ENCODE measurements around the gene LSM5.
"Not testable (repeated sequence)": the region's sequence is repeated elsewhere in the genome, so short reads cannot be mapped to it uniquely, and the experiment has no call there.

LSM5 gene

DNA sequence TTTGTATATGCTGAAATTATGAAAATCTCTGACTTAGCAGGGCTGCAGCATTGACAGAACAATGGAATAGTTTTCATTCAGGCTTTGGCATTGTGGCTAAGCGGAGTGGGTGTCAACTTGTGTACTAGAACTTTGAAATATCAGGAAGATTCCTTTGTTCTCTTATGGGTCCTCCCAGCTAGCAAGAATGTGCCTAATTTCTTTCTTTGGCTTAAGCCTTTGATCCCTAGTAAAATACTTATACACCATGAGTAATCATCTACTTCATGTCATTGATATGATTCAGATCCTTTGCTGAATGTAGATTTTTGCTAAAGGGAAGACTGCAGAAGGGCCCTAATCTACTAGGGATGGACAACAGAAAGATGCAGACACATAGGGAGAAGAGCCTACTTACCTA, 11.3 kb upstream of the LSM5 start:
- no peak for DNase-seq

GRCh38 chr7:32500922-32501341, 10.8 kb upstream of the LSM5 start:
- no peak for DNase-seq

DNA sequence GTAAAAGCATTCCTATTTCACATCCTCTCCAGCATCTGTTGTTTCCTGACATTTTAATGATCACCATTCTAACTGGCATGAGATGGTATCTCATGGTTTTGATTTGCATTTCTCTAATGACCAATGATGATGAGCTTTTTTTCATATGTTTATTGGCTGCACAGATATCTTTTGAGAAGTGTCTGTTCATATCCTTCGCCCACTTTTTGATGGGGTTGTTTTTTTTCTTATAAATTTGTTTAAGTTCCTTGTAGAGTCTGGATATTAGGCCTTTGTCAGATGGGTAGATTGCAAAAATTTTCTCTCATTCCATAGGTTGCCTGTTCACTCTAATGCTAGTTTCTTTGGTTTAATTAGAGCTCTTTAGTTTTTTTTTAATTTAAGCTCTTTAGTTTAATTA, 10.0 kb upstream of the LSM5 start:
- not testable (repeated sequence) for DNase-seq

DNA sequence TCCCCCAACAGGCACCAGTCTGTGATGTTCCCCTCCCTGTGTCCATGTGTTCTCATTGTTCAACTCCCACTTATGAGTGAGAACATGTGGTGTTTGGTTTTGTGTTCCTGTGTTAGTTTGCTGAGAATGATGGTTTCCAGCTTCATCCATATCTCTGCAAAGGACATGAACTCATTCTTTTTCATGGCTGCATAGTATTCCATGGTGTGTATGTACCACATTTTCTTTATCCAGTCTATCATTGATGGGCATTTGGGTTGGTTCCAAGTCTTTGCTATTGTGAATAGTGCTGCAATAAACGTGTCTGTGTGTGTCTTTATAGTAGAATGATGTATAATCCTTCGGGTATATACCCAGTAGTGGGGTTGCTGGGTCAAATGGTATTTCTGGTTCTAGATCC, 9.6 kb upstream of the LSM5 start:
- DNase-seq: not testable (repeated sequence)

DNA sequence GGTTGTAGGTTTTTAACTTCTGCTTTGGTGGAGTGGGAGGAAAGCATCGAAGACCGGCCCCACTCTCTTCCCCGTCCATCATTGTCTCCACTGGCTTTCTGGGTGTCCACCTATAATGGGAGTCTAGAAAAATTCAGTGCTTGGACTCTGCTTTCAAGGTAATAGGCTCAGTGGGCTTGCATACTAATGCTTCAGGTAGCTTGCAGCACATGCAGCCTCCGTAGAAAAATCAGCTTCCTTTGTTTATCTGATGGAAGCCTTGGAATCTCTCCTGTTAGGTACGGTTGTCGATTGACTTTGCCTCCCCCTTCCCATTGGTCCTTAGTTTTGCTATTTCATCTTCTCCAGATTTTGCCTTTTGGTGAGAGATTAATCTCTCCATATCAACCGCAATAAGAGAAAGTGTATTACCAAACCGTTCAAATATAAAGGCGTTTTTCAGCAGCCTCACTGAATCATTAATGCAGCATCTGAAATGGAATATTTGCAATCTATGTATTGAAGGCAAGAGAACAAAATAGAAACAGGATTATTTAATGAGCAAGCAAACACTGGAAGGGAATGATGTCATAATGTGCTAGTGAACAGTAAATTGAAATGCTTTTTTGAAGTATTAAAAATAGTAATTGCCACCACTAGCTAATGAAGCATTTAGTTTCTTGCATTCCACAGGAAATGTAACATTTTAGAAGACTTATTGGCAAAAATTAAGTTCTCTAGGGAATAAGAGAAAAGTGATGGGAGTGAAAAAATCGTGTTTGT, 6.1 kb upstream of the LSM5 start:
- DNase-seq: no peak

- peak; percentile 94 for DNase-seq
Measured at GRCh38 chr7:32495298-32496051, 5.3 kb upstream of the LSM5 start, which contains the start of gene AVL9. TSS of gene AVL9 (plus strand) at chr7:32495489. CDS start at chr7:32495710, 221 bp downstream.

GRCh38 chr7:32494946-32495297, 4.7 kb upstream of the LSM5 start:
- DNase-seq: no peak

GRCh38 chr7:32489788-32490126, 423 bp downstream of the LSM5 start:
- DNase-seq: no peak

- no peak for DNase-seq
Measured at GRCh38 chr7:32481921-32482320, 8.3 kb downstream of the LSM5 start.

GRCh38 chr7:32481176-32481575, 9.0 kb downstream of the LSM5 start:
- no peak for DNase-seq

- DNase-seq: peak; percentile 35
Measured at GRCh38 chr7:32479574-32480200, 10.5 kb downstream of the LSM5 start.

- DNase-seq: no peak
Measured at GRCh38 chr7:32477649-32477980, 12.6 kb downstream of the LSM5 start.

- DNase-seq: no peak
Measured at GRCh38 chr7:32476816-32477648, 13.1 kb downstream of the LSM5 start.

DNA sequence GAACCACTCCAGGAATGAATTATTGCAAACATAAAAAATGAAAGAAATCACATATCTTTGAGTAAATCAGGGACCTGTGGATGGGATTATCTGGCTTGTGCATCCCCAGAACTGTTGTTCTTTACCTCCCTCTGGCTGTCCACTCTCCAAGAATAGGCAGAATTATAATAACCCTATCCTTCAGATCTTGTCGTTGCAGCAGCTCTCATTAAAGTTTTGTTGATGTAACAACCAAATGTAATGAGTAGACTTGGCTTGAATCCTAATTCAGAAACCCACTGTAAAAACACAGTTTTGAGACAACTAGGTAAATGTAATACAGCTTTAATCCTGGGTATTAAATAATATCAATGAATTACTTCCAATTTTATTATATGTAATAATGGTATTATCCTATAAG, 16.2 kb downstream of the LSM5 start:
- no peak for DNase-seq

DNA sequence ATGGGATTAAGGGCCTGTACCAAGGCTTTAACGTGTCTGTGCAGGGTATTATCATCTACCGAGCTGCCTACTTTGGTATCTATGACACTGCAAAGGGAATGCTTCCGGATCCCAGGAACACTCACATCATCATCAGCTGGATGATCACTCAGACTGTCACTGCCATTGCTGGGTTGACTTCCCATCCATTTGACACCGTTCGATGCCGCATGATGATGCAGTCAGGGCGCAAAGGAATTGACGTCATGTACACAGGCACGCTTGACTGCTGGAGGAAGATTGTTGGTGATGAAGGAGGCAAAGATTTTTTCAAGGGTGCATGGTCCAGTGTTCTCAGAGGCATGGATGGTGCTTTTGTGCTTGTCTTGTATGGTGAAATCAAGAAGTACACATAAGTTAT, 18.2 kb downstream of the LSM5 start:
- DNase-seq: no peak

- no peak for DNase-seq
Measured at GRCh38 chr7:32470871-32471270, 19.3 kb downstream of the LSM5 start.

DNA sequence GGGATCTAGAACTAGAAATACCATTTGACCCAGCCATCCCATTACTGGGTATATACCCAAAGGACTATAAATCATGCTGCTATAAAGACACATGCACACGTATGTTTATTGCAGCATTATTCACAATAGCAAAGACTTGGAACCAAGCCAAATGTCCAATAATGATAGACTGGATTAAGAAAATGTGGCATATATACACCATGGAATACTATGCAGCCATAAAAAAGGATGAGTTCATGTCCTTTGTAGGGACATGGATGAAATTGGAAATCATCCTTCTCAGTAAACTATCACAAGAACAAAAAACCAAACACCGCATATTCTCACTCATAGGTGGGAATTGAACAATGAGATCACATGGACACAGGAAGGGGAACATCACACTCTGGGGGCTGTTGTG, 20.2 kb downstream of the LSM5 start:
- DNase-seq: not testable (repeated sequence)

GRCh38 chr7:32464641-32465416, 25.4 kb downstream of the LSM5 start:
- not testable (repeated sequence) for DNase-seq

DNA sequence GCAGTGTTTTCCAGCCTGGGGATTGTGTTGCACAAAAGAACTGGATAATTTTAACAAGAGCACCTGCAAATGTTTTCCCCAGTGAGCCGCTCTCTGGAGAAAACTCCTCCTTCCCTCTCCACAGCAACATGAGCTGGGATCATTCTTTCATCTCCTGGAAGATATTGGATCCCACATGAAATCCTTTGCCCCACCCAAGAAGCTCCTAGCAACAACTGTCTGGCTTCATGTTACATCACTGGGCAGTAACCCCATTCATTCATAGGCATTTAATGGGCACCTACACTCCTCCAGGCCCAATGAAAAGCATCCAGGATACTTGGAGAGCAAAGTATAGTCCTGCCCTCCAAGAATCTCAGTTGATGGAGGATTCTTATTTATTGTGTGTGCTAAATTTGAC, 27.2 kb downstream of the LSM5 start:
- DNase-seq: no peak

DNA sequence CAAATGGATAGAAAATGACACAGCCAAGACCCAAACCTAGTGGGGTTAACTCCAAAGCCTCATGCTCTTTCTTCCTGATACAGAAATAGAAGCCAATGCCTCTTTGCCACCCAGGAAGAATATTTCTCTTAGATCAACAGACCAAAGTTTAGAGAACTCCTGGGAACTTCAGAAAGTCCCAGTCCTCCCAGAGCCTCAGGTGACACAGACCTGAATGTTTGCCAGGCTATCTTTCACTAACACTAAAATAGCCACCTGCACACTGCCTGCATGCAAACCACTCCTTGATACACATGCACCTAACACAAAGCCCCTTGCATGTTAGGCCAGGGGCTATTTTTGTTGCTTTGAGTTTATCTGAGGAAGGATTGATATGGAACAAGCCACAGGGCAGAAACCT, 27.7 kb downstream of the LSM5 start:
- DNase-seq: no peak

DNA sequence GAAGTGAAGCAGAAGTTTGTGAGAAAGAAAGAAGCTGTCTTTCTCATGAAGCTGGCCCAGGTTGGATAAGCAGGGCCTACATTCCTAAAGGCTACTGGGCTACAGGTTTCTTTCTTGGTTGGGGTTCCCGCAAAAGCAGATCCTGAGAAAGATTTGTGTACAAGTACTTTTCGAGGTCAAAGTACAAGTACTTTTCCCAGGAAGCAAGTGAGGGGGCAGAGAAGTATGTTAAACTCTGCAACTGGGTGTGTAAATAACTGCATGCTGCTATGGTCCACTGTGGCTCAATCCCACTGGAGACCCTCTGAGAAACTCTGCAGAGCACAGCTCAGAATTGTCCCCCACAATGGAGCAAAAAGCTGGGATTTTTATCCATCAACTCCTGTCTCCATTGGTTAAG, 28.7 kb downstream of the LSM5 start:
- DNase-seq: no peak

GRCh38 chr7:32459788-32460187, 30.4 kb downstream of the LSM5 start:
- no peak for DNase-seq

DNA sequence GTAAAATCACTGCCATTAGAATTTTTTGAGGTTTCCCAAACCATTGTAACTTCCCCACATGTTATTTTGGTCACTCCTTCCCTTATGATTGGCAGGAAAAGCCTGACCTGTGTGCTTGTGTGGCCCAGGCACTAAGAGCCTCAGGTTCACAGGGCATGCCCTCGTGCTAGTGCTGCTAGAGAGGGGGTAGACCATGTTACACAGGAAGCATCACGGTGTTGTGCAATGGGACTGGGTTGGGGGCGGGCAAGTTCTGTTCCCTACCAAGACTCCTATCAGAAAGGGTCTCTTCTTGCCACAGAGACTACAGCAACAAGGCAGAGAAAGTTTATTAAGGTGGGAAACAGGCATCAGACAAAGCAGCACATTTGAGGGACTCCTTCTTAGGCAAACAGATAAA, 32.2 kb downstream of the LSM5 start:
- no peak for DNase-seq
